Liver (tissue), 9 donors: Measurements from ENCODE around the gene ANKRD11. TPM values are rescaled to one million over a fixed set of nuclear protein-coding genes. Genes with fewer than 3 reads are reported as not detected.

Experiments
- DNase-seq: peaks from one replicate; pipeline ENCODE4 v3.0.0-alpha.2; 2017; ENCODE audit warnings: low spot score
- H3K27ac ChIP-seq, 2 donors: one replicate each; pipeline ENCODE4 v1.7.0; 2013; ENCODE audit warnings: inconsistent platforms in 2 of 2, low read length in 2 of 2, control low read depth in 1 of 2, low read depth in 1 of 2, mild to moderate bottlenecking in 1 of 2
- H3K27me3 ChIP-seq, 4 donors: one replicate each; pipeline versions ENCODE4 v1.6.1 to v1.7.0; 2013; ENCODE audit warnings: low read length in 3 of 4, inconsistent platforms in 1 of 4, mild to moderate bottlenecking in 1 of 4, moderate library complexity in 1 of 4; ENCODE audit not compliant: control insufficient read depth in 4 of 4, insufficient read depth in 4 of 4
- H3K36me3 ChIP-seq, 4 donors: one replicate each; pipeline versions ENCODE4 v1.6.1 to v1.7.0; 2013; ENCODE audit warnings: low read length in 3 of 4, mild to moderate bottlenecking in 3 of 4, low read depth in 1 of 4, moderate library complexity in 1 of 4; ENCODE audit not compliant: control insufficient read depth in 4 of 4, insufficient read depth in 3 of 4
- H3K4me1 ChIP-seq, 4 donors: one replicate each; pipeline versions ENCODE4 v1.6.1 to v1.7.0; 2013; ENCODE audit warnings: low read length in 3 of 4, mild to moderate bottlenecking in 3 of 4, moderate library complexity in 1 of 4; ENCODE audit not compliant: control insufficient read depth in 4 of 4, insufficient read depth in 4 of 4
- H3K4me3 ChIP-seq, 3 donors: one replicate each; pipeline versions ENCODE4 v1.6.1 to v1.7.0; 2013; ENCODE audit warnings: low read length in 3 of 3, control low read depth in 1 of 3, low read depth in 1 of 3, mild to moderate bottlenecking in 1 of 3
- H3K9ac ChIP-seq, 2 donors: one replicate each; pipeline ENCODE4 v1.7.0; 2013; ENCODE audit warnings: low read length in 2 of 2, mild to moderate bottlenecking in 2 of 2, moderate library complexity in 2 of 2, control low read depth in 1 of 2, low read depth in 1 of 2
- H3K9me3 ChIP-seq, 4 donors: one replicate each; pipeline versions ENCODE4 v1.6.1 to v1.7.0; 2013; ENCODE audit warnings: low read length in 3 of 4; ENCODE audit not compliant: control insufficient read depth in 4 of 4
- EGR1 ChIP-seq, 2 donors: IDR thresholded peaks; 2 replicates each; pipeline ENCODE4 v1.6.1; 2016 to 2018; ENCODE audit warnings: antibody characterized with exemption in 2 of 2, low read depth in 2 of 2
- FOXA1 ChIP-seq: IDR thresholded peaks from 2 replicates; pipeline ENCODE4 v1.6.1; 2016; ENCODE audit warnings: antibody characterized with exemption
- FOXA2 ChIP-seq: IDR thresholded peaks from 2 replicates; pipeline ENCODE4 v1.6.1; 2016; ENCODE audit warnings: antibody characterized with exemption
- GABPA ChIP-seq, 2 donors: IDR thresholded peaks in 1 of 2; conservative IDR thresholded peaks in 1 of 2; 2 replicates each; pipeline ENCODE4 v1.6.1; 2016; ENCODE audit warnings: antibody characterized with exemption in 2 of 2, mild to moderate bottlenecking in 1 of 2, moderate library complexity in 1 of 2
- HNF4A ChIP-seq, 2 donors: conservative IDR thresholded peaks; 2 replicates each; pipeline ENCODE4 v1.6.1; 2016; ENCODE audit warnings: antibody characterized with exemption in 2 of 2, mild to moderate bottlenecking in 2 of 2
- HNF4G ChIP-seq: IDR thresholded peaks from 2 replicates; pipeline ENCODE4 v1.6.1; 2016; ENCODE audit warnings: antibody characterized with exemption
- JUND ChIP-seq, 2 donors: IDR thresholded peaks; 2 replicates each; pipeline ENCODE4 v1.6.1; 2016; ENCODE audit warnings: antibody characterized with exemption in 2 of 2
- NR2F2 ChIP-seq: IDR thresholded peaks from 2 replicates; pipeline ENCODE4 v1.6.1; 2016; ENCODE audit warnings: antibody characterized with exemption
- RAD21 ChIP-seq, 2 donors: IDR thresholded peaks; 2 replicates each; pipeline ENCODE4 v1.6.1; 2016; ENCODE audit warnings: antibody characterized with exemption in 2 of 2, mild to moderate bottlenecking in 2 of 2
- RXRA ChIP-seq, 2 donors: IDR thresholded peaks; 2 replicates each; pipeline ENCODE4 v1.6.1; 2017 to 2018; ENCODE audit warnings: antibody characterized with exemption in 2 of 2, mild to moderate bottlenecking in 1 of 2
- SP1 ChIP-seq: IDR thresholded peaks from 2 replicates; pipeline ENCODE4 v1.6.1; 2018; ENCODE audit warnings: antibody characterized with exemption, mild to moderate bottlenecking
- TAF1 ChIP-seq: conservative IDR thresholded peaks from 2 replicates; pipeline ENCODE4 v1.6.1; 2016; ENCODE audit warnings: antibody characterized with exemption, mild to moderate bottlenecking
- YY1 ChIP-seq: IDR thresholded peaks from 2 replicates; pipeline ENCODE4 v1.6.1; 2016; ENCODE audit warnings: antibody characterized with exemption, mild to moderate bottlenecking
- WGBS: extraction: QIAGEN DNeasy Blood & Tissue Kit; methylation state at CpG from one replicate; pipeline ENCODE4 v1.1.7; 2013; 5-methylcytosine and 5-hydroxymethylcytosine counted together
- polyA plus RNA-seq, 2 donors: library from polyadenylated mRNA; stranded (reverse) in 1 of 2; unstranded in 1 of 2; fragments of 200-250 nt in 1 of 2; fragments of >200 nt in 1 of 2; fragmentation: Nextera tagmentation in 1 of 2; extraction: Ambion mirVana in 1 of 2; gene quantifications; one replicate each; pipeline versions ENCODE4 v1.2.1 to v1.2.3, GENCODE V29; 2013 to 2015
- total RNA-seq, 2 donors: library from RNA; depleted of rRNA; stranded (reverse); fragments of >200 nt; gene quantifications; one replicate each; pipeline ENCODE4 v1.2.3, GENCODE V29; 2014
- TF ChIP-seq, protein P1 (sequence below): IDR thresholded peaks from 2 replicates; pipeline ENCODE4 v1.6.1; 2016; ENCODE audit warnings: antibody characterized with exemption
- TF ChIP-seq, protein P2 (sequence below): IDR thresholded peaks from 2 replicates; pipeline ENCODE4 v1.6.1; 2016; ENCODE audit warnings: antibody characterized with exemption
- TF ChIP-seq, protein P3 (sequence below): fragments of 150-350 bp; IDR thresholded peaks from 2 replicates; pipeline ENCODE4 v1.5.1; 2017; ENCODE audit warnings: improper control_type of control experiment, low read depth, low read length; ENCODE audit not compliant: missing input control
- TF ChIP-seq, protein P4 (sequence below): IDR thresholded peaks from 2 replicates; pipeline ENCODE4 v1.6.1; 2016; ENCODE audit warnings: antibody characterized with exemption
- donor health status: healthy.
- donor health status: healthy.
- donor health status: healthy.
- donor health status: healthy.
- donor health status: healthy.

The ANKRD11 gene
- total and polyA plus RNA-seq, 4 donors: 16.3 to 55.1 (median 28.0) TPM

DNA sequence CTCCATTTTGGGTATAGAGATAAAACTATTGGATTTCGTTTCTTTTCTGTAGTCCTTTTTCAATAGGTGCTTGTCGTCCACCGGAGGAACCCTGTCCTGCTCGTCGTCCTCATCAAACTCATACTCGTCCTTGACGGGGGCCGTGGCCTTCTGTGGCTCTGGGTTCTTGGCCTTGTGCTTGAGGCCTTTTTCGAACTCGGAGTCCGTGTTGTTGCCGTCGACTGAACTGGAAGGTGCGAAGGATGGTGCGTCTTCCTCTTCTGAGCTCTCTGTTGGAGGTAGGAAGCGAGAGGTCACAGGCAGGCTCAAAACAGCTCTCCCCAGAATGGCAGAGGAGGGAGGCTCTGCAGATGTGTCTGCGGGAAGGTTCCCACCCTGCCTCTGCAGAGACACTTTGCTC lies 205.0 kb downstream of the ANKRD11 start (continued):
- TF ChIP-seq RAD21 (IDR thresholded peaks at IDR 0.05) (no peak), TAF1 (no peak), HNF4A (conservative IDR thresholded peaks at IDR 0.05) (no peak), HNF4G (no peak), GABPA (IDR thresholded peaks at IDR 0.05 in 1 of 2, conservative IDR thresholded peaks at IDR 0.05 in 1 of 2) (no peak), EGR1 (IDR thresholded peaks at IDR 0.05; ENCODE audit: low read depth in 2 of 2) (no peak), FOXA1 (no peak), FOXA2 (no peak)
- TF ChIP-seq, protein P1, sequence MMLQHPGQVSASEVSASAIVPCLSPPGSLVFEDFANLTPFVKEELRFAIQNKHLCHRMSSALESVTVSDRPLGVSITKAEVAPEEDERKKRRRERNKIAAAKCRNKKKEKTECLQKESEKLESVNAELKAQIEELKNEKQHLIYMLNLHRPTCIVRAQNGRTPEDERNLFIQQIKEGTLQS: no peak

DNA sequence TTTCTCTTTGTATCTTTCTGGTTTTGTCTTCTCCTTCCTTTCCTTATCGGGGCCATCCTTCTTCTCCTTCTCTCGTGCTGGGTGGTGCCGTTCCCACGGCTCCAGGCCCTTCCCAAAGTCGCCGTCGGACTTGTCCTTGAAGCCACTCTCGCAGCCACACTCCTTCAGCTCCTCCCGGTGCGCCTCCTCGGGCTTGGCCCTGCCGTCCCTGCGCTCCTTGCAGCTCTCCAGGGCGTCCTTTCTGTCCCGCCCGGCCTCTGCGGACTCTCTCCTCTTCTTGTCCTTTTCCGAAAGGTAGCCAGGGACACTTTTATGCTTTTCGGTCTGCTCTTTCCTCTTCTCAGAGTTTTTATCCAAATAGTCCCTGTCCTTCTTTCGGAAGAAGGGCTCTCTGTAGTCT lies 206.9 kb downstream of the ANKRD11 start:
- Histone ChIP-seq H3K4me3 (no peak overlapping the region), H3K27me3 (no peaks in the 10 kb centered on the region), H3K36me3 (peaks cover 23 to 83% (median 41%) of the 10 kb centered on the region in 4 donors), H3K27ac (no peak overlapping the region), H3K9ac (no peak overlapping the region), H3K4me1 (no peaks in the 10 kb centered on the region), H3K9me3 (no peaks in the 10 kb centered on the region)
- TF ChIP-seq, protein P2, sequence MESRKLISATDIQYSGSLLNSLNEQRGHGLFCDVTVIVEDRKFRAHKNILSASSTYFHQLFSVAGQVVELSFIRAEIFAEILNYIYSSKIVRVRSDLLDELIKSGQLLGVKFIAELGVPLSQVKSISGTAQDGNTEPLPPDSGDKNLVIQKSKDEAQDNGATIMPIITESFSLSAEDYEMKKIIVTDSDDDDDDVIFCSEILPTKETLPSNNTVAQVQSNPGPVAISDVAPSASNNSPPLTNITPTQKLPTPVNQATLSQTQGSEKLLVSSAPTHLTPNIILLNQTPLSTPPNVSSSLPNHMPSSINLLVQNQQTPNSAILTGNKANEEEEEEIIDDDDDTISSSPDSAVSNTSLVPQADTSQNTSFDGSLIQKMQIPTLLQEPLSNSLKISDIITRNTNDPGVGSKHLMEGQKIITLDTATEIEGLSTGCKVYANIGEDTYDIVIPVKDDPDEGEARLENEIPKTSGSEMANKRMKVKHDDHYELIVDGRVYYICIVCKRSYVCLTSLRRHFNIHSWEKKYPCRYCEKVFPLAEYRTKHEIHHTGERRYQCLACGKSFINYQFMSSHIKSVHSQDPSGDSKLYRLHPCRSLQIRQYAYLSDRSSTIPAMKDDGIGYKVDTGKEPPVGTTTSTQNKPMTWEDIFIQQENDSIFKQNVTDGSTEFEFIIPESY: no peak
- TF ChIP-seq, protein P3, sequence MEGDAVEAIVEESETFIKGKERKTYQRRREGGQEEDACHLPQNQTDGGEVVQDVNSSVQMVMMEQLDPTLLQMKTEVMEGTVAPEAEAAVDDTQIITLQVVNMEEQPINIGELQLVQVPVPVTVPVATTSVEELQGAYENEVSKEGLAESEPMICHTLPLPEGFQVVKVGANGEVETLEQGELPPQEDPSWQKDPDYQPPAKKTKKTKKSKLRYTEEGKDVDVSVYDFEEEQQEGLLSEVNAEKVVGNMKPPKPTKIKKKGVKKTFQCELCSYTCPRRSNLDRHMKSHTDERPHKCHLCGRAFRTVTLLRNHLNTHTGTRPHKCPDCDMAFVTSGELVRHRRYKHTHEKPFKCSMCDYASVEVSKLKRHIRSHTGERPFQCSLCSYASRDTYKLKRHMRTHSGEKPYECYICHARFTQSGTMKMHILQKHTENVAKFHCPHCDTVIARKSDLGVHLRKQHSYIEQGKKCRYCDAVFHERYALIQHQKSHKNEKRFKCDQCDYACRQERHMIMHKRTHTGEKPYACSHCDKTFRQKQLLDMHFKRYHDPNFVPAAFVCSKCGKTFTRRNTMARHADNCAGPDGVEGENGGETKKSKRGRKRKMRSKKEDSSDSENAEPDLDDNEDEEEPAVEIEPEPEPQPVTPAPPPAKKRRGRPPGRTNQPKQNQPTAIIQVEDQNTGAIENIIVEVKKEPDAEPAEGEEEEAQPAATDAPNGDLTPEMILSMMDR: no peak
- TF ChIP-seq, protein P1: no peak
- no peak for TF ChIP-seq NR2F2
- no peak for DNase-seq
- 89% methylated on average over 20 of the region's 20 CpGs for WGBS

DNA sequence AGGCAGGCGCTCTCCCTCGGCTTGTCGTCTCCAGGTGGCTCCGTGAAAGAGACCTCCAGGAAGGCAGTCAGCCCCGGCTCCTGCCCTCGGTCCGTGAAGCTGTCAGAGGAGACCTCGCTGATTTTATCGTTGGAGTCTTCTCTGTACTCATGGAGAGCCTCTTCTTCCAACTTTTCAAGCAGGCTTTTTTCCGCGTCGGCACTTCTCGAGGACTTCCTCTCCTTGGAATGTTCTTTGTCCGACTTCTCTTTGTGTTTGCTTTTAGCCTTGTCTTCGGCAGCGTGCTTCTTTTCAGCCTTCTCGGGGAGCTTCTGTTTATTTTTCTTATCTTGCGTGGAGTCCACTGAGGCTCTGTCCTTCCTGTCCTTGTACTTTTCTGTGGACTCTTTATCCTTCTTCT lies 207.8 kb downstream of the ANKRD11 start:
- 86% methylated on average over 18 of the region's 18 CpGs for WGBS
- DNase-seq: no peak
- H3K9me3 ChIP-seq: no peaks in the 10 kb centered on the region

More for the DNA sequence above, 207.8 kb downstream of the ANKRD11 start:
- no peaks in the 10 kb centered on the region for H3K4me1 ChIP-seq
- peaks cover 19 to 80% (median 40%) of the 10 kb centered on the region in 4 donors for H3K36me3 ChIP-seq
- no peak for TF ChIP-seq EGR1 (IDR thresholded peaks at IDR 0.05; ENCODE audit: low read depth in 2 of 2)
- TF ChIP-seq GABPA (IDR thresholded peaks at IDR 0.05 in 1 of 2, conservative IDR thresholded peaks at IDR 0.05 in 1 of 2): no peak
- no peak for TF ChIP-seq HNF4G
- TF ChIP-seq, protein P4, sequence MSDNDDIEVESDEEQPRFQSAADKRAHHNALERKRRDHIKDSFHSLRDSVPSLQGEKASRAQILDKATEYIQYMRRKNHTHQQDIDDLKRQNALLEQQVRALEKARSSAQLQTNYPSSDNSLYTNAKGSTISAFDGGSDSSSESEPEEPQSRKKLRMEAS: no peak
- no peak for TF ChIP-seq FOXA1
- no peak for TF ChIP-seq RAD21 (IDR thresholded peaks at IDR 0.05)
- TF ChIP-seq, protein P2: no peak
- no peak for TF ChIP-seq JUND (IDR thresholded peaks at IDR 0.05)
- TF ChIP-seq, protein P1: no peak
- no peak for TF ChIP-seq RXRA (IDR thresholded peaks at IDR 0.05)
- TF ChIP-seq, protein P3: no peak
- TF ChIP-seq YY1: no peak
- TF ChIP-seq SP1: no peak
- no peak for TF ChIP-seq NR2F2
- TF ChIP-seq TAF1: no peak
- no peak for TF ChIP-seq FOXA2
- no peak overlapping the region for H3K4me3 ChIP-seq
- H3K9ac ChIP-seq: no peak overlapping the region
- no peaks in the 10 kb centered on the region for H3K27me3 ChIP-seq
- no peak overlapping the region for H3K27ac ChIP-seq
